ENCODE data around the gene TRPM2. TPM values are rescaled to one million over a fixed set of nuclear protein-coding genes. Genes with fewer than 3 reads are reported as not detected.

The TRPM2 gene
- total RNA-seq, 4 donors from 2014 or later, result 0.15 to 0.52 (median 0.44) TPM

DNA sequence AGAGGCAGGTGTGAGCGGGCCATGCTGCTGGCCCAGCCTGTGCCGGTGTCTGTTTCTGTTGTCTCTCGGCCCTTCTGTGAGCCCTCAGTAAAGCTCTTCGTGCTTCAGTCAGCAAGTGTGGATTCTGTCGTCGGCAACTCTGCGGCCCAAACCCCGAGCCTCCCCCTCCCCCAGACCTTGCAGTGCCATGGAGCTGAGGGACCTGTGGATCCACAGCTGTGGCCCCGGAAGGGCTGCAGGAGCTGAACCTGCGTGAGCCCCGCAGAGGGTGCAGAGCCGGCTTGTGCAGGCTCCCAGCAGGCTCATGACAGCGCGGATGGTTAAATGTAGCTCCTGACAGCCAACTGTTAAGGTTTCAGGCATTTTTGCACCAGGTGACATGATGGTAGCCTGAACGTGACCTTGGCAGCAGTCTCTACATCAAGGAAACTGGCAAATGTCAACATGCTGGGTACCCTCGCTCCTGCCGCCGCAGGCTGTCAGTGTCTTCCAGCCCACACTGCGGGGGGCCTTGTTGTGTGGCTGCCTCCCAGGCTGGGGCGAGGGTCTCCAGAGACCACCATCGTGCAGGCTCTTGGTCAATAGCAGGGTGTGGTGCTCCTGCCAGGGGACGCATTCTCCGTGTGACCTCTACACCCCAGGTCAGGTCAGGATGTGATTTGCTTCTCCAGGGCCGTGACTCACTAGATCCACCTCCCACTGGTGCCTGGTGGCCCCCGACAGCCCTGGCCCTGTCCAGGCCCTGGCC, 108.8 kb downstream of the TRPM2 start:
- in situ Hi-C loops (cut with MboI; ENCODE audit: low sequenced_read_pairs in 4 of 4), result no loop called here
- Histone ChIP-seq H3K27ac (no peak overlapping the region), H3K27me3 (peaks cover 0 to 4% (median 4%) of the 10 kb centered on the region in 3 donors), H3K9me3 (no peaks in the 10 kb centered on the region), H3K36me3 (no peaks in the 10 kb centered on the region), H3K4me3 (no peak overlapping the region), H3K4me1 (no peaks in the 10 kb centered on the region)
- TF ChIP-seq POLR2A (IDR thresholded peaks at IDR 0.05), result no peak
- TF ChIP-seq, protein P1, sequence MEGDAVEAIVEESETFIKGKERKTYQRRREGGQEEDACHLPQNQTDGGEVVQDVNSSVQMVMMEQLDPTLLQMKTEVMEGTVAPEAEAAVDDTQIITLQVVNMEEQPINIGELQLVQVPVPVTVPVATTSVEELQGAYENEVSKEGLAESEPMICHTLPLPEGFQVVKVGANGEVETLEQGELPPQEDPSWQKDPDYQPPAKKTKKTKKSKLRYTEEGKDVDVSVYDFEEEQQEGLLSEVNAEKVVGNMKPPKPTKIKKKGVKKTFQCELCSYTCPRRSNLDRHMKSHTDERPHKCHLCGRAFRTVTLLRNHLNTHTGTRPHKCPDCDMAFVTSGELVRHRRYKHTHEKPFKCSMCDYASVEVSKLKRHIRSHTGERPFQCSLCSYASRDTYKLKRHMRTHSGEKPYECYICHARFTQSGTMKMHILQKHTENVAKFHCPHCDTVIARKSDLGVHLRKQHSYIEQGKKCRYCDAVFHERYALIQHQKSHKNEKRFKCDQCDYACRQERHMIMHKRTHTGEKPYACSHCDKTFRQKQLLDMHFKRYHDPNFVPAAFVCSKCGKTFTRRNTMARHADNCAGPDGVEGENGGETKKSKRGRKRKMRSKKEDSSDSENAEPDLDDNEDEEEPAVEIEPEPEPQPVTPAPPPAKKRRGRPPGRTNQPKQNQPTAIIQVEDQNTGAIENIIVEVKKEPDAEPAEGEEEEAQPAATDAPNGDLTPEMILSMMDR (IDR thresholded peaks at IDR 0.05 in 4 of 5, conservative IDR thresholded peaks at IDR 0.05 in 1 of 5), result no peak
- ATAC-seq, result no peak
- DNase-seq, result no peak
- intact Hi-C loops (cut with DNase I; ENCODE audit: low total_unique reads), result no loop called here

DNA sequence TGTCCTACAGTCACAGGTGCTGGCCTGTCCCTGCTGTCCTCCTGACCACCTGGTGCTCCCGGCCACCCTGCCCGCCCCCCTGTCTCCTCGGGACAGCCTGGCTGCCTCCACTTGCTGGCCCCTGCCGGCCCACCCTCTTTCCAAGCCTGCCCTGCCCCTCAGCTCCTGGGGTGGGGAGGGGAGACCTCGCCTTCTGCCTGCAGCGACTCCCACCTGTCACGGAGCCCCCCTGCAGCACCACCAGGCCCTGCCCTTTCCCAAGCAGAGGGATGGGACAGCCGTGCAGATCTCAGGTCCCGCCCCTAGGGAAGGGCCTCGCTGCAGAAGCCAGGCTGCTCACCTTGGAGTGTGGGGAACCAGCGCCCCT, 109.4 kb downstream of the TRPM2 start:
- no peak for DNase-seq
- no peak for ATAC-seq
- no peaks in the 10 kb centered on the region for H3K36me3 ChIP-seq
- in situ Hi-C loops (cut with MboI; ENCODE audit: low sequenced_read_pairs in 4 of 4) (no loop called here), intact Hi-C loops (cut with DNase I; ENCODE audit: low total_unique reads) (no loop called here)
- H3K4me3 ChIP-seq, result no peak overlapping the region
- no peak overlapping the region for H3K27ac ChIP-seq
- no peaks in the 10 kb centered on the region for H3K9me3 ChIP-seq
- H3K4me1 ChIP-seq, result no peaks in the 10 kb centered on the region
- no peak for TF ChIP-seq POLR2A (IDR thresholded peaks at IDR 0.05)
- TF ChIP-seq, protein P1 (IDR thresholded peaks at IDR 0.05 in 4 of 5, conservative IDR thresholded peaks at IDR 0.05 in 1 of 5), result no peak
- peaks cover 4 to 5% (median 4%) of the 10 kb centered on the region in 3 donors for H3K27me3 ChIP-seq

DNA sequence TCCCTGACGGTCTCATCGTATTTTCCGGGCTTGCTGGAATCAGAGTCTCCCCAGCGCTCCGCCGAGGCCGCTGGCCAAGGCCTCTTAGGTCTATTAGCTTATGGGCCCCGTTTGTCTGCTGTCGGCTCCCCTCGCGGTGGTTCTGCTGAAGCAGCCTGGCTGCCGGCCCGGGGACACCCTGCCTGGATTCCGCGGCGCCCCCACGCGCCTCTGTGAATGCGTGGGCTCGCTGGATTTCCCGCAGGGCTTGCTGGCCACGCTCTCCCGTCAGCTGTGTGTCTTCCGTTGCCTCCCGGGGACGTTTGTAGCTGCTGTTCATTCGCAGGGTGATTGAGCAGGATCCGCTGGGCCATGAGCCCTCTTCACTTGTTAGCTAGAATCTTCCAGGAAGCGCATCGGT, 110.3 kb downstream of the TRPM2 start:
- TF ChIP-seq, protein P1 (IDR thresholded peaks at IDR 0.05 in 4 of 5, conservative IDR thresholded peaks at IDR 0.05 in 1 of 5), result no peak
- TF ChIP-seq POLR2A (IDR thresholded peaks at IDR 0.05), result no peak
- Histone ChIP-seq H3K9me3 (no peaks in the 10 kb centered on the region), H3K36me3 (no peaks in the 10 kb centered on the region), H3K27ac (no peak overlapping the region), H3K4me3 (no peak overlapping the region), H3K4me1 (no peaks in the 10 kb centered on the region), H3K27me3 (peaks cover 3 to 5% (median 4%) of the 10 kb centered on the region in 3 donors)
- no peak for DNase-seq
- intact Hi-C loops (cut with DNase I; ENCODE audit: low total_unique reads) (no loop called here), in situ Hi-C loops (cut with MboI; ENCODE audit: low sequenced_read_pairs in 4 of 4) (no loop called here)
- ATAC-seq, result no peak

DNA sequence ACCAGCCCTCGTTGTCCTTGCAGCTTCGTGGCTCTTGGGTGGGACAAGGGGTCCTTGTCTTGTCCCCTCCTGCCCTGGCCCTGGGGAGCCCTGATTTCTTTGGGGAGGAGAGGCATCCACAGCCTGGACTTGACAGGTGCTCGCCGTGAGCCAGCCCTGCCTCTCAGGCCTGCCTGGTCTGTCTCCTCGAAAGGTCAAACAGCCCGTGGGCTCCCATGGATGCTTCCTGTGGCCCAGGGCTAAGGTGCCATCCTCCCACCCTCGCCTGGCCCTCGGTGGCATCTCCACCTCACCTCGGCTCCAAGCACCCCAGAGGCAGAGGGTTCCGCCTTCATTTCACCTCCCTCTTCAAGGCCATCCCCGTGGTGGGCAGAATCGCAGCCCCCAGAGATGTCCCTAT, 110.9 kb downstream of the TRPM2 start:
- intact Hi-C loops (cut with DNase I; ENCODE audit: low total_unique reads), result no loop called here
- Histone ChIP-seq H3K36me3 (no peaks in the 10 kb centered on the region), H3K9me3 (no peaks in the 10 kb centered on the region), H3K4me3 (no peak overlapping the region), H3K4me1 (no peaks in the 10 kb centered on the region), H3K27me3 (peaks cover 0 to 5% (median 4%) of the 10 kb centered on the region in 3 donors), H3K27ac (no peak overlapping the region)
- DNase-seq (no peak), ATAC-seq (no peak)
- TF ChIP-seq, protein P1 (IDR thresholded peaks at IDR 0.05 in 4 of 5, conservative IDR thresholded peaks at IDR 0.05 in 1 of 5), result no peak
- no peak for TF ChIP-seq POLR2A (IDR thresholded peaks at IDR 0.05)
- in situ Hi-C loops (cut with MboI; ENCODE audit: low sequenced_read_pairs in 4 of 4), result no loop called here
